MCF 10A (cell line): ENCODE data around the gene USP8. TPM values are rescaled to one million over a fixed set of nuclear protein-coding genes. Genes with fewer than 3 reads are reported as not detected.

Experiments used
- BruUV-seq: library from RNA; stranded (reverse); fragments of 400-500 nt; replicated peaks from 2 replicates; lab custom pipeline; 2021; lab: Mats Ljungman, UMichigan
- CTCF ChIA-PET: fragments of 300-600 bp; sonication (Branson Sonifier 250); formaldehyde crosslinking; extraction: SDS; loops from one replicate; lab custom pipeline; 2021; ENCODE audit warnings: antibody characterized with exemption, inconsistent platforms; lab: Yijun Ruan, JAX
- POLR2A ChIA-PET: fragments of 300-600, 350-650 bp; sonication (Branson Sonifier 250); formaldehyde crosslinking; extraction: SDS; loops from one replicate; lab custom pipeline; 2020; ENCODE audit warnings: antibody characterized with exemption, inconsistent platforms; lab: Yijun Ruan, JAX
- DNase-seq: peaks from one replicate; pipeline ENCODE4 v3.0.0-alpha.2; 2018; ENCODE audit not compliant: unreplicated experiment
- H3K27ac Mint-ChIP-seq: one replicate; pipeline ENCODE4 v1.8.0; 2022; ENCODE audit warnings: mild to moderate bottlenecking, low read depth, mixed read lengths; ENCODE audit not compliant: unreplicated experiment
- H3K27me3 Mint-ChIP-seq: one replicate; pipeline ENCODE4 v1.8.0; 2022; ENCODE audit warnings: mixed read lengths; ENCODE audit not compliant: insufficient read depth, unreplicated experiment
- H3K36me3 Mint-ChIP-seq: one replicate; pipeline ENCODE4 v1.8.0; 2022; ENCODE audit warnings: mild to moderate bottlenecking, moderate library complexity, mixed read lengths; ENCODE audit not compliant: insufficient read depth, unreplicated experiment
- H3K4me1 Mint-ChIP-seq: one replicate; pipeline ENCODE4 v1.8.0; 2022; ENCODE audit warnings: mixed read lengths; ENCODE audit not compliant: insufficient read depth, unreplicated experiment
- H3K4me3 Mint-ChIP-seq: one replicate; pipeline ENCODE4 v1.8.0; 2022; ENCODE audit warnings: mild to moderate bottlenecking, moderate library complexity, mixed read lengths; ENCODE audit not compliant: unreplicated experiment
- H3K9me3 Mint-ChIP-seq: one replicate; pipeline ENCODE4 v1.8.0; 2022; ENCODE audit warnings: mixed read lengths; ENCODE audit not compliant: unreplicated experiment
- CTCF ChIP-seq: fragments of 200-600 bp; IDR thresholded peaks from one replicate; pipeline ENCODE4 v1.8.0; 2022; ENCODE audit warnings: antibody characterized with exemption, mild to moderate bottlenecking; ENCODE audit not compliant: unreplicated experiment
- intact Hi-C: fragments of 100-400 bp; cut with micrococcal nuclease; formaldehyde crosslinking; loops from 2 replicates; pipeline ENCODE4 v1.14.1; 2022
- total RNA-seq: library from RNA; stranded (reverse); gene quantifications from 2 replicates; pipeline ENCODE4 v1.2.3, GENCODE V29; 2022

The USP8 gene
- total RNA-seq, 1 experiment from 2014 or later = 72.7 TPM

DNA sequence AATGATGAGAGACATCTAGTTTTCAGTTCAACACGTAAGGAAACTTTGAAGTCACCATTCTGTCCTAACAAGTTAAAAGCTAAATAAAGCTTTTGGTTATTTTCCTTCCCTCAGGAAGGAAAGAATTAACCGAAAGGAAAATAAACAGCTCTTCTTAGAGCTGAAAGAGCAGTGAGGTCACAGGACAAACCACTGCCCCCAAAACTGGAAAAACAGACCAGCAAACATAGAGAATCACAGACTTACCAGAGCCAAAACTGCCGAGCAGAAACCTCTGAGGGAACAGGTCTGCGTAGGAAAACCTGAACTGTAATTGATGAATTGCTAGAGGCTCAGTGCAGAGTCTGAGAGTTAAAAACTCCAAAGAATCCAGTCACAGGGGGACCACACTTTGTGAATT is 107.6 kb downstream of the USP8 start:
- peaks cover 4% of the 10 kb centered on the region for H3K36me3 Mint-ChIP-seq
- no peak for TF ChIP-seq CTCF
- ChIA-PET POLR2A (interaction anchor here (0.6 kb wide), 1 partner anchor 10 kb away, joined by 3 read pairs; no protein-coding TSS in a partner anchor), CTCF (no interaction called here)
- intact Hi-C loops = no loop called here
- no peaks in the 10 kb centered on the region for H3K9me3 Mint-ChIP-seq
- DNase-seq = no peak
- H3K27me3 Mint-ChIP-seq = no peaks in the 10 kb centered on the region
- H3K4me3 Mint-ChIP-seq = no peak overlapping the region
- no TSS peak for BruUV-seq
- no peak overlapping the region for H3K27ac Mint-ChIP-seq
- H3K4me1 Mint-ChIP-seq = no peaks in the 10 kb centered on the region

DNA sequence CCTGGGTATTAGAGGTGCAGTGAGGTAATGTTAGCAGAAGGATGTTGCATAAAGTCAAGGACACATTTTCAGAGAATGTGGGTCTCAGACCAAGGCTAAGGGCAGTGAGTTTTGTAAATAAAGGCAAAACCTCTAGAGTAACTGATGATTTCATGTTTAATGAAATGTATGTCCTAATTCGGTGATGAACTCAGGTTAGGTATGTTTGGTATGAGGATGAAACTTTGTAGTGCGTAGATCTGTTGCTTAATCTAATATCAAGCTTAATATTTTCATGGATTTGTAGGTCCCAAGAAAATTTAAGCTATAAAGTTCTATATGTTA is 118.6 kb downstream of the USP8 start:
- no peaks in the 10 kb centered on the region for H3K27me3 Mint-ChIP-seq
- intact Hi-C loops = no loop called here
- CTCF ChIA-PET = interaction anchor here (0.6 kb wide), 1 partner anchor 27 kb away, joined by 3 read pairs; no protein-coding TSS in a partner anchor

DNA sequence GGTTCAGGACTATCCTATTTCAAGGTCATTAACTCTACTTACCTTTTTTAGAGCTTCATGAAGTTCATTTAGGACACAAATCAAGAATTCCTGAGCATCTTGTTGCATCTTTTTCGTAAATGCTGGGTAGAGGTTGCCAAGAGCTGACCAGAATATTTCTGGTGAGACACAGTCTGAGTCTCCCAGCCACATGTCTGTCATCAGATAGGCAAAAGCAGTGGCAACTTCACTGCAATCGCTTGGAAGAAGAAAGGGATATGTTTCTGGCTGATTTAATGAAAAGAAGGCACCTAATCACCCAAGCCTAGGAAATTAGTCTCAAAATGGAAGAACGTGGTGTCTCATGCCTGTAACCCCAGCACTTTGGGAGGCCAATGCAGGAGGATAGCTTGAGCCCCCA is 119.4 kb downstream of the USP8 start:
- no peak overlapping the region for H3K4me3 Mint-ChIP-seq
- peaks cover 5% of the 10 kb centered on the region for H3K36me3 Mint-ChIP-seq
- no peaks in the 10 kb centered on the region for H3K27me3 Mint-ChIP-seq
- H3K9me3 Mint-ChIP-seq = no peaks in the 10 kb centered on the region
- DNase-seq = no peak
- BruUV-seq = no TSS peak
- POLR2A ChIA-PET = interaction anchor here (0.6 to 1.4 kb wide), 3 partner anchors 14 to 141 kb away, joined by 3 read pairs; no protein-coding TSS in a partner anchor
- intact Hi-C loops = no loop called here
- H3K4me1 Mint-ChIP-seq = peaks cover 7% of the 10 kb centered on the region
- no peak overlapping the region for H3K27ac Mint-ChIP-seq
- no peak for TF ChIP-seq CTCF
- CTCF ChIA-PET = interaction anchor here (0.6 kb wide), 1 partner anchor 14 kb away, joined by 3 read pairs; no protein-coding TSS in a partner anchor

More for the DNA sequence above, 118.6 kb downstream of the USP8 start:
- BruUV-seq = no TSS peak
- no peak for TF ChIP-seq CTCF
- Mint-ChIP-seq H3K4me1 (peaks cover 7% of the 10 kb centered on the region), H3K36me3 (peaks cover 5% of the 10 kb centered on the region), H3K9me3 (no peaks in the 10 kb centered on the region), H3K4me3 (no peak overlapping the region), H3K27ac (no peak overlapping the region)
- POLR2A ChIA-PET = interaction anchor here (0.6 to 1.4 kb wide), 2 partner anchors 13 to 141 kb away, joined by 3 read pairs; no protein-coding TSS in a partner anchor
- no peak for DNase-seq

GRCh38 chr15:50544368-50544767 is 120.2 kb downstream of the USP8 start:
- Mint-ChIP-seq H3K27ac (no peak overlapping the region), H3K4me3 (no peak overlapping the region), H3K36me3 (peaks cover 5% of the 10 kb centered on the region), H3K9me3 (no peaks in the 10 kb centered on the region), H3K4me1 (peaks cover 7% of the 10 kb centered on the region), H3K27me3 (no peaks in the 10 kb centered on the region)
- intact Hi-C loops = no loop called here
- no peak for DNase-seq
- BruUV-seq = no TSS peak
- POLR2A ChIA-PET = interaction anchor here (0.6 to 1.1 kb wide), 4 partner anchors 10 to 988 kb away, joined by 3 to 4 read pairs (median 4); no protein-coding TSS in a partner anchor
- no peak for TF ChIP-seq CTCF
- CTCF ChIA-PET = interaction anchor here (0.5 to 0.6 kb wide), 2 partner anchors 25 to 78 kb away, joined by 3 to 5 read pairs; no protein-coding TSS in a partner anchor
